GM18511 (cell line): ENCODE results near the gene RELL2.

Experiments used
- ATAC-seq: cut with Tn5 transposase; IDR thresholded peaks from one replicate; pipeline ENCODE4 v1.9.1; 2021; ENCODE audit warnings: mild to moderate bottlenecking, moderate library complexity; ENCODE audit not compliant: unreplicated experiment

RELL2 gene

DNA sequence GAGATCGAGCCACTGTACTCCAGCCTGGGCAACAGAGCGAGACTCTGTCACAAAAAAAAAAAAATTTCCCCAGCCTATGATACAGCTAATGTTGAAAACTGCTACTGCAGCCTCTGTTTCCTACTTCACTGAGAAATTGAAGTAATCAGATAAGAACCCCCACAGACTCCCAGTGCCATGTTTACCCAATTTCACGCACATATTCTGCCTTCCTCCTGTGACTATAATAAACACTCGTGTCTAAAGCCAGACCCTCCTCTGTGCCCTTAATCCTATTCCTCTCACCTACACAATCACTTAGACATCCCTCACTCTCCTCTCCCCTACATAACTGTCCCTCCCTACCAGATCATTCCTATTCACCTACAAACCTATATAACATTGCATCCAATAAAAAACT, 38.9 kb downstream of the RELL2 start:
- no peak for ATAC-seq

DNA sequence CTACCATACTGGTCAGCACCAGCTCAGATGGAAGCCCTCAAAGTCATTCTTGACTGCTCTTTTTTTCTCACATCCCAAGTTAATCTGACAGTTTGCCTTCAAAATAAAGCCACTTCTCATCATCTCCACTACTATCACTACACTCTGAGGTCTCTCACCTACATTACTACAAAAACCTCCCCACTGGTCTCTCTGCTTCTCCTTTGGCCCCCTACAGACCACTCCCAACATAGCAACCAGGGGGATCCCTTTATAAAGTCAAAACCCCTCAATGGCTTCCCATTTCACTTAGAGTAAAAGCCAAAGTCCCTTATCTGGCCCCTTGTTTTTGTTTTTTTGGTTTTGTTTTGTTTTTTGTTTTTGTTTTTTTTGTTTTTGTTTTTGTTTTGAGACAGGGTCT, 40.6 kb downstream of the RELL2 start:
- ATAC-seq, result no peak

DNA sequence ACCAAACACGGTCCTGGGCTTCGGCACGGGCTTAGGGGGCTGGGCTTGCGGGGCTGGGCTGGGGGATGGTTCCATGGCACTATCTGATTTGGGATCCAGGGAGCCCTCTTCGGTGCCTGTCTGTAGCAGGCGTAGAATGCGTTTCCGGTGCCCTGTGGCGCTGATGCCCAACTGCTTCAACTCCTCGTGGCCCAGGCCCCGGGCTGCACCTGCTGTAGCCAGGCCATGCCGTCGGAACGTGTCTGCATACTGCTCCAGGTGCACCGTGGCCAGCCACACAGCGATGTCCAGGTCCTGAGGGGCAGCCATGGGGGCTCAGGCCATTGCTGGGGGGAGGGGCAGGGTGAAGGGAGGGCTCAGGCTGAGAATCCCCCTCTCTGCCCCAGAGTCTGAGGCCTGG, 43.4 kb downstream of the RELL2 start:
- ATAC-seq, result no peak

DNA sequence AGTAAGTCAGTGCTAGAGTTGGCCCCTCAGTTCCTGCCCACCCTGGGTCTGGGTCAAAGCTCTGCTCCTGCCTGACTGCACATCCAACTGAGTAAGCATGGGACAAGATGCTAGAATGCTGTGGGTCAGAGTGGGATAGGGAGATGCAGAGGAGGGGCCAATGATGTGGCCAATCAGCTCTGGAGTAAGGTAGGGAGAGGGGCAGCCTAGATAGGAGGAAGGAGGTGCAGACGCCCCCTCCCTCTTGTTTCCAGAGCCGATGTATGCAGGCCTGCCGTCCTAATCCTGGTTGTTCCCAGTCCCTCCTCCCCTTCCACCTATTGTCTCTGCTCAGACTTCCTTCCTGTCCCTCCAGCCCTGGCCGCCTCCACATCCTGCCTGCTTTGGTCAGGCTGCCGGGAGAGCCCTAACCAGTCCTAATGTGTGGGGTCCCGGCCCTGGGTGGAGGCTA, 44.0 kb downstream of the RELL2 start:
- ATAC-seq, result no peak

DNA sequence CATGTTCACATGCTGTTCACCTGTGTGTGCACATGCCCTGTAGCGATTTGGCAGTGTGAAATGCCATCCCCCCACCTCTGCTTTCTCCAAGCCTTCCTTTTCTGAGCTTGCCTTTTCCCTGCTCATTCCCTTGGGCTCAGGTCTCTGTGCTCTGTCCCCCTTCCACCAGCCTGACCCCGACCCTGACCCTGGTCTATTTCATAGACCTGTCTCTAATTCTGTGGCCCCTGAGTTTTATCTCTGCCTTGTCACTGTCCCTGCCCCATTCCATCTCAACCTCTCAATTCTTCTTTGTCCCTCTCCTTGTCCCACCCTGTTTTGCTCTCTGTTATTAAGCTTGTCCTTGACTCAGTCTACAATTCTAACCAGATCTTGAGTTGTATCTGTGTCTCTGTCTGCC, 44.5 kb downstream of the RELL2 start:
- no peak for ATAC-seq

DNA sequence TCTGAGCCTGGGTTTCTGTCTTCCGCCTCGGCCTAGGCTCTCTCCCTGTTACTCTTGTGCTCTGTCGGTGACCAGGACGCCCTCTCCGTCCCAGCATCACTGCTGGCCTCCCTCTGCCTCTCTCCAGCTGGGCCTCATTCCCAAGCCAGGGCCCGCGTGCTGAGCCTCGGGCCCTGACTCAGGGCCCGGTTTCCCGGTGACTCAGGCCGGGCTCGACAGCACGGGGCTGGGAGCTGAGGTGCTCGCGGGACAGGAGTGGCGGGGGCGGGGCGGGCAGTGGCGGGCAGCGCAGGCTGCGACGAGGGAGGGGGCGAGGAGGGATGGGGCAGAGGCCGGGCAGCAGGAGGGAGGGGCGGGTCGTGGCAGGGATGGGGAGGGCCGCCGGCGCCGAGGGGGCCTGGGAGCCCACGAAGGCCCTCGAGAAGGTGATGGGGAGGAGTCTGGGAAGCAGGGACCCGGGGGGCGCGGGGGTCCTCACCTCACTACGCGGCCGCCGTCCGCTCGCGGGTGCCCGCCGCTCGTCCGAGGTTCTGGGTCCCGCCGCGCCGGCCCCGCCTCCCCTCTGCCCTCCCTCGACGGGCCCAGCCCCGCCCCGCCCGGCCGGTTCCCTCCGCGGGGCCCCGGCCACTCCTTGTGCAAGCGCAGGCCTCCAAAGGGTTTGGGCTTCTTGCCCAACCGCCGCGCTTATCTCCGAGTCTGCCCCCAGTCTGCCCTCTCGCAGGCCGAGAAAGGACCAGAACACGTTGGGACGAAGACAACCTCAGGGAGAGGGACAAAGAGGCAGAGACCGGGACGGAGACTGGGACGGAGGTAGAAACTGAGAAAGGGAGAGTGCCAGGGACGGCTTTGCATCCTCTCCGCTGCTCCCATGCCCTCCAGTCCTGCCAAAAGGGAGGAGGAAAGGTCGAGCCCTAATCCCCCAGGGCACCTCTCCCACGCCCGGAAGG, 45.2 kb downstream of the RELL2 start, which contains the start of gene ARAP3:
Gene ARAP3, minus strand, starts transcription at position 536 of the 947 bp plus-strand sequence. CDS start 1,744 bp downstream, outside the sequence.
- ATAC-seq, result peak; percentile 57

DNA sequence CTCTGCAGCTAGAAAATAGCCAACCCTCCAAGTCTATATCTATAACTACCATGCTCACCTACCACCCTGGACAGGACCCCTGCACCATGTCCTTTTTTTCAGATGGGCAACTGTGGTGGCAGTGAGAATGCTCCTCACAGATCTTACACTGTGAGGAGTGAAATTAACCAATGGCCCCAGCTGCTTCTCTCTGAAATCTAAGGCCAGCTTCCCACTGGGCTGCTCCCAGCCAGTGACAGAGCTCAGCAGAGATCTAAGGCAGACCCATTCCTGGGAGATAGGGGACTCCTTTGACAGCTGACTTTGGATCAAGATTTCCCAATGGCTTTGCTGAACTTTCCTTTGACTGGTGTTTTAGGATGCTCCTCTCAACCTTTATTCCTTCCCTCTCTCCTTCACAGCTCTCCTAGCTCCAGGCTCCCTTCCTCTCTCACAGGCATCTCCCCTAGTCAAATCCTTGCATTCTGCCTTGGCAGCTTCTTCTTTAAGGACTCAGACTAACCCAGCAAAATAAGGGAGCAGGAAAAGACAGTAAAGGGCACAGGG, 46.9 kb downstream of the RELL2 start:
- ATAC-seq, result no peak

DNA sequence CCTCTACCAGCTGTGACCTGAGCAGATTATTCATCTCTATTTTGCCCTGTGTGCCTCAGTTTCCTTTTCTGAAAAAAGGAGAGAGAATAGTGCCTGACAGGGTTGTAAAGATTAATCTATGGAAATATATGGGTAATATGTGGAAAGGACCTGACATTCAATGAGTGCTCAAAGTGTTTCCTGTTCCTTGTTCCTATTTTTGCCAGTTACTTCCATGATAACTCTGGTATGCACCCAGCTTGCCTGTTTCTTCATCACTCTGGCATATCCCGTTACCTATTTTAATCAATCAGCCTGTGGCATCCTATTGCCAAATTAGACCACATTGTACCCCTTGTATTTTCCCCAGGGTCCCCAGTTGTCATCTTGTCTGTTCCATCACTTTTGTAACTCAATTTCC, 48.8 kb downstream of the RELL2 start:
- ATAC-seq, result no peak

DNA sequence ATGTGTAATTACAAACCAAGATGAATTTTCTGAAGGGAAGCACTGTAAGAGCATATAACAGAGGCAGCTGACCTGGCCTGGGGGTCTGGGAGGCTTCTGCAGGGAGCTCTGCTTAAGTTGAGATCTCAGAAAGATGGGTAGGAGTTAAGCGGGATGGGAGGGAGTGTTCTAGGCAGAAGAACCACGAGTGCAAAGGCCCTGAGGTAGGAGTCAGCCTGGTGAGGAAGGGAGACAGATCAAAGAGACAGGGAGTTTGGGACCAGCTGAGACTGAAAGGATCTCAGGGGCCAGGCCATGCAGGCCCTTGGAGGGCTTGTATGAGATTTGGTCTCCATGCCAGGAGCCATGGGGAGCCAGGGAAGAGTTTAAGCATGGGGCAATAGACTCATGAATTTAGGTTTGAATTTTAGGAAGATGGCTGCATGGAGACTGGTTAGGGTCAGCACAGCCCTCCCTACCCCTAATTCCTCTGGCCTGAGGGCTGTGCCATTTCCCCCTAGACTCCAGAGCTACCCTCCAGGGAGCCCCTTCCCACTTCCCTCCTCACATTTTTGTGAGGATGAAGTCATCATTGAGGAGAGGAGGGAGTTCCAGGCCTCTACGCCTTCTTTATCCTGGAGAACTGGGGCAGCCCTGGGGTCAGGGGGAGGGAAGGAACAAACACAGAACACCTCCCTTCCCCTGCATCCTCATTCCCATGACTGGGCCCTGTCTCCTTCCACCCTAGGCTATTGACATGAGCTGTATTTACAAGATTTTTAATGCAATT, 50.0 kb downstream of the RELL2 start:
- no peak for ATAC-seq
